ENCODE results near the gene OASL. TPM values are rescaled to one million over a fixed set of nuclear protein-coding genes. Genes with fewer than 3 reads are reported as not detected.

Gene OASL
- total and polyA plus RNA-seq, 10 of the 15 experiments (the other 5 are each of a cell fraction or from before 2014, with no cell fraction given), result 2.3 to 9.1 (median 2.7) TPM

GRCh38 chr12:121085506-121086353 is 46.7 kb upstream of the OASL start:
- Histone ChIP-seq H3K4me2 (ENCODE audit: control insufficient read depth, insufficient read depth) (no peak overlapping the region), H3K79me2 (ENCODE audit: control insufficient read depth, insufficient read depth, low read length) (no peaks in the 10 kb centered on the region), H3K9me3 (replicated peaks; ENCODE audit: control insufficient read depth, insufficient read depth, low read length) (no peaks in the 10 kb centered on the region), H3K36me3 (ENCODE audit: control insufficient read depth in 2 of 2, insufficient read depth in 2 of 2, low read length in 1 of 2) (no peaks in the 10 kb centered on the region), H3K27me3 (replicated peaks in 1 of 2; ENCODE audit: control insufficient read depth in 2 of 2, insufficient read depth in 2 of 2, low read length in 1 of 2) (no peaks in the 10 kb centered on the region), H2AFZ (ENCODE audit: control insufficient read depth, low read depth, low read length) (no peak overlapping the region), H4K20me1 (ENCODE audit: control insufficient read depth, insufficient read depth) (no peaks in the 10 kb centered on the region), H3K27ac (ENCODE audit: control insufficient read depth, insufficient read depth) (no peak overlapping the region), H3K4me3 (no peak overlapping the region), H3K9ac (ENCODE audit: control insufficient read depth, insufficient read depth, low read length) (no peak overlapping the region), H3K4me1 (ENCODE audit: control insufficient read depth, insufficient read depth, low read length) (peaks cover 6% of the 10 kb centered on the region)
- DNase-seq (ENCODE audit: low read depth, low spot score), result no peak
- in situ Hi-C loops (cut with MboI), result no loop called here
- ATAC-seq, result no peak
- no peak for FAIRE-seq
- 64% methylated on average over 17 of the region's 17 CpGs for WGBS (ENCODE audit: insufficient coverage, insufficient replicate concordance, low lambda C conversion rate, missing lambda C conversion rate)
- BruUV-seq (replicated peaks), result no TSS peak
- SMC1A ChIA-PET (ENCODE audit: uncharacterized antibody, unreplicated experiment), result interaction anchor here (1.6 kb wide), 1 partner anchor 24 kb away, joined by 4 read pairs; no protein-coding TSS in a partner anchor
- intact Hi-C loops (cut with micrococcal nuclease; ENCODE audit: unreplicated experiment), result no loop called here
- POLR2A ChIA-PET, result interaction anchor here (0.6 to 1.3 kb wide), 2 partner anchors 26 to 145 kb away, joined by 3 read pairs; no protein-coding TSS in a partner anchor
- CTCF ChIA-PET, result interaction anchor here (0.9 to 2.7 kb wide), 4 partner anchors 11 to 114 kb away, joined by 3 to 8 read pairs (median 6); no protein-coding TSS in a partner anchor
- TF ChIP-seq TAF1 (IDR thresholded peaks at IDR 0.05; ENCODE audit: borderline replicate concordance, low read depth, low read length), result no peak
- no peak for TF ChIP-seq GABPA (IDR thresholded peaks at IDR 0.05; ENCODE audit: low read depth)
- no peak for TF ChIP-seq MYC (IDR thresholded peaks at IDR 0.05; ENCODE audit: insufficient read depth, insufficient read length, insufficient replicate concordance, low read length, severe bottlenecking)
- no peak for TF ChIP-seq ZNF622 (IDR thresholded peaks at IDR 0.05)
- TF ChIP-seq, protein P1, sequence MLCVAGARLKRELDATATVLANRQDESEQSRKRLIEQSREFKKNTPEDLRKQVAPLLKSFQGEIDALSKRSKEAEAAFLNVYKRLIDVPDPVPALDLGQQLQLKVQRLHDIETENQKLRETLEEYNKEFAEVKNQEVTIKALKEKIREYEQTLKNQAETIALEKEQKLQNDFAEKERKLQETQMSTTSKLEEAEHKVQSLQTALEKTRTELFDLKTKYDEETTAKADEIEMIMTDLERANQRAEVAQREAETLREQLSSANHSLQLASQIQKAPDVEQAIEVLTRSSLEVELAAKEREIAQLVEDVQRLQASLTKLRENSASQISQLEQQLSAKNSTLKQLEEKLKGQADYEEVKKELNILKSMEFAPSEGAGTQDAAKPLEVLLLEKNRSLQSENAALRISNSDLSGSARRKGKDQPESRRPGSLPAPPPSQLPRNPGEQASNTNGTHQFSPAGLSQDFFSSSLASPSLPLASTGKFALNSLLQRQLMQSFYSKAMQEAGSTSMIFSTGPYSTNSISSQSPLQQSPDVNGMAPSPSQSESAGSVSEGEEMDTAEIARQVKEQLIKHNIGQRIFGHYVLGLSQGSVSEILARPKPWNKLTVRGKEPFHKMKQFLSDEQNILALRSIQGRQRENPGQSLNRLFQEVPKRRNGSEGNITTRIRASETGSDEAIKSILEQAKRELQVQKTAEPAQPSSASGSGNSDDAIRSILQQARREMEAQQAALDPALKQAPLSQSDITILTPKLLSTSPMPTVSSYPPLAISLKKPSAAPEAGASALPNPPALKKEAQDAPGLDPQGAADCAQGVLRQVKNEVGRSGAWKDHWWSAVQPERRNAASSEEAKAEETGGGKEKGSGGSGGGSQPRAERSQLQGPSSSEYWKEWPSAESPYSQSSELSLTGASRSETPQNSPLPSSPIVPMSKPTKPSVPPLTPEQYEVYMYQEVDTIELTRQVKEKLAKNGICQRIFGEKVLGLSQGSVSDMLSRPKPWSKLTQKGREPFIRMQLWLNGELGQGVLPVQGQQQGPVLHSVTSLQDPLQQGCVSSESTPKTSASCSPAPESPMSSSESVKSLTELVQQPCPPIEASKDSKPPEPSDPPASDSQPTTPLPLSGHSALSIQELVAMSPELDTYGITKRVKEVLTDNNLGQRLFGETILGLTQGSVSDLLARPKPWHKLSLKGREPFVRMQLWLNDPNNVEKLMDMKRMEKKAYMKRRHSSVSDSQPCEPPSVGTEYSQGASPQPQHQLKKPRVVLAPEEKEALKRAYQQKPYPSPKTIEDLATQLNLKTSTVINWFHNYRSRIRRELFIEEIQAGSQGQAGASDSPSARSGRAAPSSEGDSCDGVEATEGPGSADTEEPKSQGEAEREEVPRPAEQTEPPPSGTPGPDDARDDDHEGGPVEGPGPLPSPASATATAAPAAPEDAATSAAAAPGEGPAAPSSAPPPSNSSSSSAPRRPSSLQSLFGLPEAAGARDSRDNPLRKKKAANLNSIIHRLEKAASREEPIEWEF (IDR thresholded peaks at IDR 0.05; ENCODE audit: insufficient replicate concordance, low read depth, low read length), result no peak
- TF ChIP-seq NFXL1 (IDR thresholded peaks at IDR 0.05; ENCODE audit: borderline replicate concordance), result no peak
- no peak for TF ChIP-seq MEF2B (IDR thresholded peaks at IDR 0.05; ENCODE audit: partially characterized antibody, poor library complexity, severe bottlenecking)
- TF ChIP-seq MXI1 (IDR thresholded peaks at IDR 0.05; ENCODE audit: low read depth, low read length), result no peak
- TF ChIP-seq ATF2 (IDR thresholded peaks at IDR 0.05; ENCODE audit: low read length), result no peak
- TF ChIP-seq NFIC (IDR thresholded peaks at IDR 0.05; ENCODE audit: low read depth, low read length), result no peak
- TF ChIP-seq REST (IDR thresholded peaks at IDR 0.05; ENCODE audit: low read depth, low read length), result no peak
- RAD21 ChIA-PET (ENCODE audit: unreplicated experiment), result no interaction called here

All from GM12878 (cell line).